ENCODE data around the gene MARVELD1. TPM values are rescaled to one million over a fixed set of nuclear protein-coding genes. Genes with fewer than 3 reads are reported as not detected.
"Not testable (repeated sequence)": the region's sequence is repeated elsewhere in the genome, so short reads cannot be mapped to it uniquely, and the experiment has no call there.

Gene MARVELD1
- total RNA-seq, 1 donor from 2014 or later = 143 TPM

DNA sequence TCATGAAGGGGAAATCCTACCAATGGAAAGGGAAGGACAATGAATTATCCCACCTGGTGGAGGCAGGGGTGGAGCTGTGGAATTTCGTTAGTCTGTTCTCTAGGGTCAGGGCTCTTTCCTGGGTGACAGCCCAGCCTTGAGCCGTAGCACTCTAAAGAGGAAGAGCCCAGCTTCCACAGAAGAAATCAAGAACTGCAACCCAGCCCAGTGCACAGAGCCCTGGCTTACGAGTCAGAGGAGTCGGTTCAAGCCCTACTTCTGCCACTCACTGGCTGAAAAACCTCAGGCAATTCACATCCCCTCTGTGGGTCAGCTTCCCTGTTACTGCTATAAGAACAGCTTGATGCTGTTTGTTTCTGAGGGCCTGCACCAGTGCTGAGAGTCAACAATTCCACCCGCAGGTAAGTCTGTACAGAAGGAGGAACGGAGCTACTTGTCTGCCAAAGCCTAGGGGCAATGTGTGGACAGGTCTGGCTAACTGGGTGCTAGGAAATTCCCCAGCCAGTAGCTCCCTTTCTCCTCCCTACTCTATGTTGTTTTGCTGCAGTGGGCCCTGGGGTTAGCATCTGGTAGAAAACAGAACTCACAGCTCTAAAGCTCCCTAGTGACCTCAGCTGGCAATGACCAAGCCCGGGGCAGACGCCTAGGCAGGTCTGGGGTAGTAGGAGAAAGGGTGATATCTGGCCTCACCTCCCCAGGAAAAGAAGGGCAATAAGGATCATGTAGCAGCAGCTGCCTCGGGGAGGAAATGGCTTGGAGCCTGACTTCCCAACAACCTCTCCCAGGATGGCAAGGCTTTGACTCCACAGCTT is 29.8 kb upstream of the MARVELD1 start:
- no peaks in the 10 kb centered on the region for H3K36me3 Mint-ChIP-seq (ENCODE audit: low read depth)
- no peaks in the 10 kb centered on the region for H3K27me3 Mint-ChIP-seq (ENCODE audit: low read depth)
- H3K4me3 Mint-ChIP-seq (ENCODE audit: unreplicated experiment) = no peak overlapping the region
- TF ChIP-seq, protein P1, sequence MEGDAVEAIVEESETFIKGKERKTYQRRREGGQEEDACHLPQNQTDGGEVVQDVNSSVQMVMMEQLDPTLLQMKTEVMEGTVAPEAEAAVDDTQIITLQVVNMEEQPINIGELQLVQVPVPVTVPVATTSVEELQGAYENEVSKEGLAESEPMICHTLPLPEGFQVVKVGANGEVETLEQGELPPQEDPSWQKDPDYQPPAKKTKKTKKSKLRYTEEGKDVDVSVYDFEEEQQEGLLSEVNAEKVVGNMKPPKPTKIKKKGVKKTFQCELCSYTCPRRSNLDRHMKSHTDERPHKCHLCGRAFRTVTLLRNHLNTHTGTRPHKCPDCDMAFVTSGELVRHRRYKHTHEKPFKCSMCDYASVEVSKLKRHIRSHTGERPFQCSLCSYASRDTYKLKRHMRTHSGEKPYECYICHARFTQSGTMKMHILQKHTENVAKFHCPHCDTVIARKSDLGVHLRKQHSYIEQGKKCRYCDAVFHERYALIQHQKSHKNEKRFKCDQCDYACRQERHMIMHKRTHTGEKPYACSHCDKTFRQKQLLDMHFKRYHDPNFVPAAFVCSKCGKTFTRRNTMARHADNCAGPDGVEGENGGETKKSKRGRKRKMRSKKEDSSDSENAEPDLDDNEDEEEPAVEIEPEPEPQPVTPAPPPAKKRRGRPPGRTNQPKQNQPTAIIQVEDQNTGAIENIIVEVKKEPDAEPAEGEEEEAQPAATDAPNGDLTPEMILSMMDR (IDR thresholded peaks at IDR 0.05) = peak; percentile 8
- H3K27ac Mint-ChIP-seq (ENCODE audit: unreplicated experiment) = peak overlapping the region; percentile 72
- no peak for DNase-seq (ENCODE audit: low spot score)
- peaks cover 47% of the 10 kb centered on the region for H3K4me1 Mint-ChIP-seq (ENCODE audit: low read depth)
- H3K9me3 Mint-ChIP-seq (ENCODE audit: low read depth) = no peaks in the 10 kb centered on the region

DNA sequence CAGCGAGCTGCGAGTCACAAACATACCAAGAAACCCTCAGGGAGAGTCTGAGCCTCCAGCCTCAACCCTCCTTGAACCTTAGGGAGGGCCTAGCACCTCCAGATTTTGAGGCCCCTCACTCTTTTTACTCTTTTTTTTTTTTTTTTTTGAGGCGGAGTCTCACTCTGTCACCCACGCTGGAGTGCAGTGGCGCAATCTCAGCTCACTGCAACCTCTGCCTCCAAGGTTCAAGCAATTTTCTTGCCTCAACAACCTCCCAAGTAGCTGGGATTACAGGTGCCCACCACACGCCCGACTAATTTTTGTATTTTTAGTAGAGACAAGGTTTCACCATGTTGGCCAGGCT is 29.2 kb upstream of the MARVELD1 start:
- not testable (repeated sequence) for H3K4me3 Mint-ChIP-seq (ENCODE audit: unreplicated experiment); H3K27me3 Mint-ChIP-seq (ENCODE audit: low read depth); DNase-seq (ENCODE audit: low spot score); H3K9me3 Mint-ChIP-seq (ENCODE audit: low read depth); H3K36me3 Mint-ChIP-seq (ENCODE audit: low read depth)
- H3K4me1 Mint-ChIP-seq (ENCODE audit: low read depth) = peaks cover 49% of the 10 kb centered on the region
- peak overlapping the region; percentile 72 for H3K27ac Mint-ChIP-seq (ENCODE audit: unreplicated experiment)

DNA sequence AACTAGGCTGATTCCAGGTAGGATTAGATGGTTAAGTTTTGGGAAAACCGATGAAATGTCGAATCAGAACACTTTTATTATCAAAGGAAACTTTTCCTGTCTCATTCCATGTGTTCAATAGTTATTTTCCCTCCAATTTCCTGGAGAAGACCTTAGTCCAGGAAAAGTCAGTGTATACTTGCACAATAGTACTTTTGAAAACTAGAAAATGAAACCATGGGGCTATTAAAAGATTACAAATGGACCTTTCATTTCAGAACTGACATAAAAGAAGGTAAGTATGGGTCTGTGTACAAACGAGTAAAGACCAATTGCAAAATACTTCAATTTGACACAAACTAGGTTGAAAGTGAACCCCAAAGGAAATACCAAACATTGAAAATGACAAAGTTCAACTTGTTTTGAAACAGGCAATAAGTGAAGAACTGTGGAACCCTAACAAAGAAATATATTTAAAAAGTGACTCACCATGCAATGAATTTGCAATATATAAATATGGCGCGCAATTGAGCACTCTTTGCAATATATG is 28.6 kb upstream of the MARVELD1 start:
- Mint-ChIP-seq H3K36me3 (ENCODE audit: low read depth) (no peaks in the 10 kb centered on the region), H3K4me1 (ENCODE audit: low read depth) (peaks cover 54% of the 10 kb centered on the region), H3K27ac (ENCODE audit: unreplicated experiment) (peak overlapping the region; percentile 10)

DNA sequence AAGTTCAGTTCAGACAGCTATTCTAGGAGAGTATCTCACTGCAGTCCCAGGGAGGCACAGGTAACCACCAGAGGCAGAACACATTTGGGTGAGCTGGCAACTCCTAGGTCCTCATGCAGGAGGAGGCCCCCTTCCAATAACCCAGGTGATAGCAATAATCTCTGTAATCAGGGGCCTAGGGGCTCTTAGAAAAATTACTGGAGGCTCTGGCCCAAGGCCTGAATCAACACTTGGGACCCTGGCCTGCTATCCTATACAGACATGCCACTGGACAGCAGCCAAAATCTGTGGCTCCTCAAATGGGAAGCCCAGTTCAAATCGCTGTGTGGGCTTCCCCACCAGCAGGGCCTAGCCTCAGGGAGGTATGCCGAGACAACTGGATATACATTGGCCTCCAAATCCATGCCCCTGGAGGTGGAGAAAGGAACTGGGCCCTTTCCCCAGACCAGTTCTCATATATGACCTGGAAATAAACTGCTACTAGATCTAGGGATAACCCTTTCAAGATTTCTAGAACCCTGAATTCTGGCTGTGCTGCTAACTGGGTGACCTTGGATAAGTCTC is 28.1 kb upstream of the MARVELD1 start:
- Mint-ChIP-seq H3K4me1 (ENCODE audit: low read depth) (peaks cover 55% of the 10 kb centered on the region), H3K27ac (ENCODE audit: unreplicated experiment) (peak overlapping the region; percentile 49), H3K27me3 (ENCODE audit: low read depth) (no peaks in the 10 kb centered on the region), H3K36me3 (ENCODE audit: low read depth) (no peaks in the 10 kb centered on the region), H3K9me3 (ENCODE audit: low read depth) (no peaks in the 10 kb centered on the region), H3K4me3 (ENCODE audit: unreplicated experiment) (peak overlapping the region; percentile 77)
- TF ChIP-seq, protein P1 (IDR thresholded peaks at IDR 0.05) = peak; percentile 38
- DNase-seq (ENCODE audit: low spot score) = no peak

More for the DNA sequence above, 28.6 kb upstream of the MARVELD1 start:
- TF ChIP-seq, protein P1 (IDR thresholded peaks at IDR 0.05) = no peak
- no peaks in the 10 kb centered on the region for H3K27me3 Mint-ChIP-seq (ENCODE audit: low read depth)
- DNase-seq (ENCODE audit: low spot score) = no peak
- no peak overlapping the region for H3K4me3 Mint-ChIP-seq (ENCODE audit: unreplicated experiment)
- no peaks in the 10 kb centered on the region for H3K9me3 Mint-ChIP-seq (ENCODE audit: low read depth)

DNA sequence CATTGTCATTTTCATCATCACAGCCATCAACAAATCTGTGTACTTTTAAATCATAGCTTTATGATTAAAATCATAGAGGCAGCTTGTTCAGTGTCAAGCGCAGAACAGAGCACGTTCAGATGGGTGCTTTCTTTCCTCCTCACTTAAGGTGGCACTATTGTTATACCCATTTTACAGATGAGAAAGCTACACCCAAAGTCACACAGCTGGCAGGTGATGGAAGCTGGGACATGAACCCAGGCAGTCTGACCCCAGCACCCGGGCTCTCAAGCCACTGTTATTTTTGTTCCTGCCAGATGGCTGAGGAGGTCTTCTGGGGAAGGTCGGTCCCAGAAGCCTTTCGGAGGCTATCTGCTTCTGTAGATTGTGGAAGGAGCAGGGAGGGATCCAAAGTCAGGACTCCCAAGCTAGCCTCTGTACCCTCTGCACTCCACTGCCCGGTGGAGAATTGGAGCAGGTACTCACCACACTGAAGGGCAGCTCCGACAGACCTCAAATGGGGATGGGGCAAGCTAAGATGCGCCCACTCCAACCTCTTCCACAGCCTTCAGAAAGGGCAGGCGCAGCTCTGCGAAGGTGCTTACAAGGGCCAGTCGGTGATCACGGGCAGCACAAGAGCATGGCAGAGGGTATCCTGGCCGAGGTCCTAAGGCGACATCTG is 27.1 kb upstream of the MARVELD1 start:
- TF ChIP-seq, protein P1 (IDR thresholded peaks at IDR 0.05) = peak; percentile 4
- peak overlapping the region; percentile 77 for H3K4me3 Mint-ChIP-seq (ENCODE audit: unreplicated experiment)
- peaks cover 55% of the 10 kb centered on the region for H3K4me1 Mint-ChIP-seq (ENCODE audit: low read depth)
- no peak for DNase-seq (ENCODE audit: low spot score)
- no peaks in the 10 kb centered on the region for H3K36me3 Mint-ChIP-seq (ENCODE audit: low read depth)
- no peaks in the 10 kb centered on the region for H3K27me3 Mint-ChIP-seq (ENCODE audit: low read depth)
- H3K9me3 Mint-ChIP-seq (ENCODE audit: low read depth) = no peaks in the 10 kb centered on the region
- peak overlapping the region; percentile 90 for H3K27ac Mint-ChIP-seq (ENCODE audit: unreplicated experiment)

Data from chondrocyte (in vitro differentiated cells).